SK-MEL-5 (cell line): ENCODE data around the gene KRT86. TPM values are rescaled to one million over a fixed set of nuclear protein-coding genes. Genes with fewer than 3 reads are reported as not detected.
"Not testable (repeated sequence)": the region's sequence is repeated elsewhere in the genome, so short reads cannot be mapped to it uniquely, and the experiment has no call there.

Experiments used
- DNase-seq: peaks from one replicate; pipeline ENCODE4 v3.0.0-alpha.2; 2016; ENCODE audit warnings: low read depth, low spot score
- in situ Hi-C: cut with HindIII; loops from 2 replicates; pipeline ENCODE4 v1.10.0; 2016; ENCODE audit warnings: low sequenced_read_pairs, high pct_unique_total_duplicates, low pct_unique_long_range_greater_than_20kb
- total RNA-seq: library from RNA; depleted of rRNA; stranded (reverse); fragments of >200 nt; shearing (Covaris generic); gene quantifications from 2 replicates; pipeline ENCODE4 v1.2.3, GENCODE V29; 2014

KRT86 gene
- total RNA-seq, 1 experiment from 2014 or later, result not detected

DNA sequence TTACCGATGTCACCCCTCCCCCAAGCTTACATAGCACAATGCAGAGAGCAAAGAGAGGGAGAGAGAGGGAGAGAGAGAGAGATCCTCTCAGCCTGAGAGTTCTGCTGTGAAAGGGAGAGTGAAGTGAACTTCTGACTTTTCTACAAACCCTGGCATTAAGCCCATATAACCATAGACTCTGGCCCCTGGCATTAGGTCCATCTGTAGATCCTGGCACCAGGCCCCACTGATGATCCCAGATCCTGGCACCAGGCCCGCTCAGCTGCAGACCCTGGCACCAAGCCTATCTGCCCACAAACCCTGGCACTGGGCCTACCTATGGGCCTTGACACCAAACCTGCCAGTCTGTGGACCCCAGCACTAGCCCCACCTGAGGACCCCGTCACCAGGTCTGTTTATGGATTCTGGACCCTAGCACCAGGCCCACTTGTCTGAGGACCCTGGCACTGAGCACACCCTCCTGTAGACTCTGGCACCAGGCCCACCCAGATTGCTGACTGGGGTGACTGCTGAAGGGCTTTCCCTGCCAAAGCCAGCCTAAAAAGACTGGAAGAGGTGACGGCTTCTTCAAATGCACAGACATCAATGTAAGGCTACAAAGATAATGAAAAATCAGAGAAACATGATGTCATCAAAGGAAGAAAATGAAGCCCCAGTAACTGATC, 61.3 kb downstream of the KRT86 start:
- DNase-seq, result no peak
- in situ Hi-C loops, result no loop called here

DNA sequence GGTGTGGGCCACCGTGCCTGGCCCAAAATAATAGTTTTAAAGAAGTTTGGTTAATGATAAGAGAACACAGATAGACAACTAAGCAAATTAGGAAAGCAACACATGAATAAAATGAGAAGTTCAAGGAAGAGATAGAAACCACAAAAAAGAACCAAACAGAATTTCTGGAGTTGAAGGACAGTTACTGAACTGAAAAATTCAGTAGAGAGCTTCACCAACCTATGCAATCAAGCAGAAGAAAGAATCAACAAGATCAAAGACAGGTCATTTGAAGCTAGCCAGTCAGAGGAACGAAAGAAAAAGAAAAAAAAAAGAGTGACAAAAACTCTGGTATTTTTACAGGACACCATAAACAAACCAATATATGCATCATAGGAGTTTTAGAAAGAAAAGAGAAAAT, 62.2 kb downstream of the KRT86 start:
- in situ Hi-C loops, result no loop called here
- DNase-seq, result no peak

DNA sequence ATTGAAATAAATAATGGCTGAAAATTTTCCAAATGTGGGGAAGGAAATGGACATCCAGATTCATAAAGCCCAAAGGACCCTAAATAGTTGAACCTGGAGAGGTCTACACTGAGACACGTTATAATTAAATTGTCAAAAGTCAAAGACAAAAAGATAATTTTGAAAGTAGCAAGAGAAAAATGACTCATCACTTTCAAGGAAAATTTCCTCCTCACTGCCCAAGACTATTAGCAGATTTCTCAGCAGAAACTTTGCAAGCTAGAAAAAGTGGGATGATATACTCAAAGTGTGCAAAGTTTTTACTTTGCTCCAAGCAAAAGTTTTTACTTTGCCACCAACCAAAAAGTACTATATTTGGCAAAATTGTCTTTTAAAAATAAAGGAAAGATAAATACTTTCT, 62.6 kb downstream of the KRT86 start:
- no peak for DNase-seq

DNA sequence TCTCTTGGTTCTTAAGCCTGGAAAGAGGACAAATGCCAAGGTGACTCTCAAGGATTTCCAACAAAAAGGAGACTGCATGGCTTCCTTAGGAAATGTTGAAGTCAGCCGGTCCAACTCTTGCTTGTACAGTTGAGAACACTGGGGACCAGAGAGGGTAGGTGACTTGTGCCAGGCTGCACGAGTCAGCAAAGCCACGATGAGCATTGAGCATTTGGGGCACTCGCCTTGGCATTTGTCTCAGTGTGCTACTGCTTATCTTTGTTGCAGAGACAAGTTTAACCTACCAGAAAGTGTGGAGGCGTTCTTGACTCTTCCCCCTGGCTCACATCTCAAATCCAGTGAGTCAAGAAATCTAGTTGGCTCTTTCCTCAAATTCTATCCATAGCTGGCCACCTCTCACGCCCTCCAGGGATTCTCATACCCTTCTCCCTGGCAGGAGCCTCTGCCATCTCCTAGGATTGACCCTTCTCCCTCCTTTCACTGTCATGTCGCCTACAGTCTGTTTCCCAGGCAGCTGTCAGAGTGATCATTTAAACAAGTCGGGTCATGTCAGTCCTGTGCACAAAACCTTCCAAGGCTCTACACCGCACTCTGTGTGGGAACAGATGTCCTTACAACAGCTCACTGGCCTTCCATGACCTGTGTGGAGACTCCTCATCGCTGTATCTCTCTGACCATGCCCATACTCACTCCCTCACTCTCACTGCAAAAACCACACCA, 64.0 kb downstream of the KRT86 start:
- in situ Hi-C loops, result no loop called here
- no peak for DNase-seq

More for the DNA sequence above, 62.6 kb downstream of the KRT86 start:
- in situ Hi-C loops, result no loop called here

DNA sequence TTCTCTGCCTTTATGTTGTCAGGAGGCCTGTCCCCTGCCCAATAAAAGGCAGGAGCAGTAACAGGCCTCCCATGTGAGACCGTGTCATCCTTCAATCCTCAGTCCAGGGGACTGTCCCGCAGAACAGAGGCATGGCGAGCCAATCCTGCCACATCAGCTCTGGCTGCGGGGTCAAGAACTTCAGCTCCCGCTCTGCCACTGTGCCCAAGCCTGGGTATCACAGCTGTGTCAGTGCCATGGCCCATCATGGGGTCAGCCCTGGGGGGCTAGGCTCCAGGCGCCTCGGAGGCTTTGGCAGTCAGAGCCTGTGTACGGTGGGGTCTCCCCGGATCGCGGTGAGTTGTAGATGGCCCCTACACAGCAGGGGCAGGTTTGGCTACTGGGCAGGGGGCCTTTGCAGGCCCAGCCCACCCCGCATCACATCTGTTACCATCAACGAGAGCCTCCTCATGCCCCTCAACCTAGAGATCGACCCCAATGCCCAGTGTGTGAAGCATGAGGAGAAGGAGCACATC, 66.7 kb downstream of the KRT86 start:
- no peak for DNase-seq
- in situ Hi-C loops, result no loop called here

DNA sequence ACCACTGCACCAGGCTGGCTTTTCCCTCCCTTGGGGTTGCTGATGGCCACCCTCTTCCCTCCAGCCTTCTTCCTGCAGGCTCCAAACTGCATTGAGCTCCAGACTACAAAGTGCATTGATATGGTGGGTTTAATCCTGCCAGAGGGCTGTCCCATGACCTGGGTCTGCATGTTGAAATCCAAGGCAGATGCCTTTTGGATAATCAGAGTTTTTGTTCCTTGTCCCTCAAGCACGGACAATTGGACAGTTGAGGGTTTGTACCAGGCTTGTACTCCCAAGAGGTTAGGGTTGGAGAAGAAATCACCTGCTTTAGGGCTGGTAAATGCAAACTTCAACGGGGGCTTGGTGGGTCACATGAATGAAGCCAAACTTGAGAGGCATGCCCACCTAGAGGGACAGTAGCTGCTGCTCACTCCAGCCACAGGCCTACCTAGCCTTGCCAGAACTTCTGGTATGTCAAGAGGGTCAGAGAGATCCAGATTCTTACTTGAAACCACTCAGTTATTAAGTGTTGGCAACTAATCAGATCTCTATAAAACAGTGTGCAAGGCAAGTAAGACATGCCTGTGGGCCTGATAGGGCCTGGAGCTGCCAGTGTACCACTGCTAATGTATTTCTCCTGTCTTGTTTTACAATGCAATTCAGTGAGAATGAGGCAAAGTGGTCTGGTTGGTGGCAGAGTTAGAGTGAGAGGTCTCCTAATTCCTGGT, 68.5 kb downstream of the KRT86 start:
- peak; percentile 91 for DNase-seq
- in situ Hi-C loops, result no loop called here

DNA sequence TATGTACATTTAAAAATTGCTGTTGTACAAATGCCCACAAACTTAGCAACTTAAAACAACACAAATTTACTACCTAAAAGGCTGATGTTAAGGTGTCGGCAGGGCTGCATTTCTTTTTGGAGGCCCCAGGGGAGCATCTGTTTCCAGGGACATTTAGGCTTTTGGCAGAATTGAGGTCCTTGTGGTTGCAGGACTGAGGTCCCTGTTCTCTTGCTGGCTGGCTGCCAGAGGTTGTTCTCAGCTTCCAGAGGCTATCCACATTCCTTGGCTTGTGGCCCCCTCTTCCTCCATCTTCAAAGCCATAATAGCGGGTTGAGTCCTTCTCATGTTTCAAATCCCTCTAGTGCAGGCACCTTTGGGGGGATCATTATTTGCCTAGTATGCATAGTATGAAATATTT, 69.1 kb downstream of the KRT86 start:
- in situ Hi-C loops, result no loop called here
- no peak for DNase-seq

DNA sequence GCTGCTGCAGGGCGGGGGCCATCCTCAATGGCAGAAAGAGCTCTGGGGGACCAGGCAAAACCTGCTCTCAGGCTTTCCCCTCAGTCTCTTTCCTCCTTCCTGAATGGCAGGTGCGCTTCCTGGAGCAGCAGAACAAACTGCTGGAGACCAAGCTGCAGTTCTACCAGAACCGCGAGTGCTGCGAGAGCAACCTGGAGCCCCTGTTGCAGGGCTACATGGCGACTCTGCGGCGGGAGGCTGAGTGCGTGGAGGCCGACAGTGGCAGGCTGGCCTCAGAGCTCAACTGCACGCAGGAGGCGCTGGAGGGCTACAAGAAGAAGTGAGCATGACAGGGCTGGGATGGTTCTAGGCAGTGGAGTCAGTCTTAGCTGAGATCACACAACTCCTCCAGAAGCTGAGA, 69.7 kb downstream of the KRT86 start:
- in situ Hi-C loops, result no loop called here
- DNase-seq, result no peak

DNA sequence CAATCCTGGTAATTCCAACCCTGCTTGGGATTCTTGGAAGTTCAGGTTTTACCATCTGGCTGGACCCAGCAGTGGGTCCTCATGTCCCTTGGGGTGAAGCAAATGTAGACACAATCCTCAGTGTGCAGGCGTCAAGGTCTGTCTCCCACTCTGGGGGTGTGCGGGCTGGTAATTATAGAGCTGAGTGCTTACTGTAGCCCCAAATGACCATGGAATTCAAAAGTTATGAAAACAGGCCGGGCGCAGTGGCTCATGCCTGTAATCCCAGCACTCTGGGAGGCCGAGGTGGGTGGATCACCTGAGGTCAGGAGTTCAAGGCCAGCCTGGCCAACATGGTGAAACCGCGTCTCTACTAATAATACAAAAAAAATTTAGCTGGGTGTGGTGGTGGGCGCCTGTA, 70.6 kb downstream of the KRT86 start:
- DNase-seq, in situ Hi-C loops: not testable (repeated sequence)

DNA sequence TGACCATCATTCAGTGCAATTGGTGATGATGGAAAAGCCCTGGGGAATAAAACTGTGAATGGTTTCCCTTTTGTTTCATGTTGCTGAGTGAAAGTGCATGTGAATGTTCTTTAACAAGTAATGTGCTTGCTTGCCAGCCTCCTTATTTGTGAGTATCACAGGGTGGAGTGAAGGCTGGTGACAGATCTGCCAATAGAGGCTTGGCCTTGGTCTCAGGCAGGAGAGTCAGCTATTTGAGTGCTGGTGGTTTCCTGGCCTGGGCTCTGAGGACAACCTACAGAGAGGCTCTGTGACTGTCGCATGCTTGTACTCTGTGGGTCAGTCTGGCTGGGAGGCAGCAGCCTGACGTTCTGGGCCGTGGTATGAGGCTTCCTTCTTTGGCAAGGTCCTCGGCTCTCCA, 72.1 kb downstream of the KRT86 start:
- peak; percentile 13 for DNase-seq
- in situ Hi-C loops, result no loop called here

DNA sequence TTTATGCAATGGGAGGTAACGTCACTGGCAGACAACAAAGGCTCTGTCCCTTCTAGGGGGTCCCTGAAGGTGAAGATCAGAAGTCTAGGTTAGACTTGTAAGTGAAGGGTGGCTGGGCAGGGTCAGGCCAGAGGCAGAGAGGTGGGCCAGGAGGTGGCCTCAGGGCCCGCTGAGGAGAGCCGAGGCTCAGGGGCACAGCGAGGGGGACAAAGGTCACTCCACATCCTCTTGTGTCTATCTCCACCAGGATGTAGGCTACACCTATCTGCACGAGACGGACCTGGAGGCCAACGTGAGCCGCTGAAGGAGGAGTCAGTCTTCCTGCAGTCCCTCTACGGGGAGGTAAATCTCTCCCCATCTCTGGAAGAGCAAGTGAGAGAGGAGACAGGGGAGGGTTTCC, 72.6 kb downstream of the KRT86 start:
- DNase-seq, result no peak
- in situ Hi-C loops, result no loop called here

DNA sequence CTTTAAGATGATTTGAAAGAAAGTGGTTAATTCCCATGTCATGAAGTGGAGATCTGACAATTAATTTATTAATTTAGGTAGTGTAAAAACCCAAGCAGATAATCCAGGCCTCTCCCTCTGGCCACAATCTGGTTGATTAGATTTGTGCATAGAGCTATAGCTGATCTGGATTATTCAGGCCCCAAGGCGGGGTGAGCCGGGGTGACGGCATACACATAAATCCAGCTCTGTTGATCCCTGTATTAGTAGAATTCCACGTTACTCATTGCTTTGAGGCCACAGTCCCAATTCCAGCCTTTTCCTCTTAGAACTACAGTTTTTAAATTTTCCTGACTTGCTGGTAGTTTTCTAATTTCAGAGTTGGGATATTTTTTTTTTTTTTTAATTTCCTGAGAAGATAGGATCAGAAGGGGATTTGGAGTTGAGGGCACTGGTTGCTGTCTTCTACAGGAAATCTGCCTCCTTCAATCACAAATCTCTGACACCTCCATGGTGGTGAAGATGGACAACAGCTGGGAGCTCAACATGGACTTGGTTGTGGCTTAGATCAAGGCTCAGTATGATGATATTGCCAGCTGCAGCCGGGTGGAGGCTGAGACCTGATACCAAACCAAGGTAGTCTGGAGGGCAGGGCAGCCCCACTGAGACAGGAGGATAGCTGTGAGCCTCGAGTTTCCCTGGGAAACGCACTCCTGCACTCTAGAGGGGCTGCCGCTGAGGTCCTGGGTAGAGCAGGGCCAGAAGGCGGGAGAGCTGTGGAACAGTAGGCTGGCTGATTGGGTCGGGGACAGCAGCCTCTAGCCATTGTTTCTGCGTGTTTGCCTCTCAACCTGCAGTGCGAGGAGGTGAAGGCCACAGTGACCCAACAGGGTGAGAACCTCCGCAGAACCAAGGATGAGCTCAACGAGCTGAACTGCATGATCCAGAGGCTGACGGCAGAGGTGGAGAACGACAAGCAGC, 73.4 kb downstream of the KRT86 start:
- in situ Hi-C loops, result no loop called here
- DNase-seq, result no peak

DNA sequence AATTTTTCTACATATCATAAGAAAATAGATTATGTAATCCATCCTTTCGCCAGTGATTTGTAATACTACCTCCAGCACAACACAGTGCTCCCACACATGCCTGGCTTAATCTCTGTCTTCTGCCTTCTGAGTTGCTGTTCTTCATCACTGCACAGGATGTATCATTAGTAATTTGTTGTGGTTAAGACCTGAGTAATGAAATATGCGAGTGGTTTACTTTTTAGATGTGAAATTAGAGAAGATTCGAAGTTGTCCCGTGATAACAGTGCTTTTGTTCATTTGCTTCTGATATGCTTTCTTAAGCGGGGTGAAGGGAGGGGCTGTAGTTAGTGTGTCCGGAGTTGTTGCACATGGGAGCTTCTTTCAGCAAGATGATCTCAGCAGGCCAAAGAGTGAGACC, 74.8 kb downstream of the KRT86 start:
- in situ Hi-C loops, result no loop called here
- no peak for DNase-seq

DNA sequence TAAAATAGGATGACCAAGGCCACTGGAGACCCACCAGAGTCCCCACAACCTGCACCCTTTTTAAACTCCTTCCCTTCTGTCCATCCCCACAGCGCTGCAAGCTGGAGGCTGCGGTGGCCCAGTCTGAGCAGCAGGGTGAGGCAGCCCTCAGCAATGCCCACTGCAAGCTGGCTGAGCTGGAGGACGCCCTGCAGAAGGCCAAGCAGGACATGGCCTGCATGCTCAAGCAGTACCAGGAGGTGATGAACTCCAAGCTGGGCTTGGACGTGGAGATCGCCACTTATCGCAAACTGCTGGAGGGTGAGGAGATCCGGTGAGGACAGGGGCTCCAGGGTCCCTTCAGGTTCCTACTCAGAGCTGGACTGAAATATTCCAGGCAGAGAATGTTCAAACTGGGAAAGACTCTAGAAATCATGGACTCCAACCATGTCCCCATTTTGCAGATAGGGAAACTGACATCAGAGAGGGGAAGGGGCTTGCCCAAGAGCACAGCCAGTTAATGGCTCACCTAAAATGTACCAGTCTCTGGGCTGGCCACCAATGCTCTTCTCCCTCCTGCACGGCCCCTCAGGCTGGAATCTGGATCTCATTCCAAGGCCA, 75.7 kb downstream of the KRT86 start:
- DNase-seq, result no peak
- in situ Hi-C loops, result no loop called here

DNA sequence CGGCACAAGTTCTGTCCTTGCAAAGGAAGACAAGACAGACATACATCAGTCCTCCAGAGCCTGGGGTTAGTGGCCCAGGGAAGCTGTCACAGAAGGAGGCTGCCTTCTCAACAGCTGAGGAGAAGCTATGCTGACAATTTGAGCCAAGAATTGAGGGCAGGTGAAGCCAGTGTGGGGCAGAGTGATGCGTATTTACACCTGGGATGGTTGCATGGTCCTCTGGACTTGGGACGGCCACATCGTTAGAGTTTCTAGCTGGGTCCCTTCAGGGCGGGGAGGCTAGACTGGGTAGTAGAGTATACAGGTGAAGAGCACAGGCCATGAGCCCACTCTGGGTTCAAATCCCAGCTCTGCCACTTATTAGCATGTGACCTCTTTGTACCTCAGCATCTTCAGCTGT, 76.3 kb downstream of the KRT86 start:
- no peak for DNase-seq
- in situ Hi-C loops, result no loop called here

DNA sequence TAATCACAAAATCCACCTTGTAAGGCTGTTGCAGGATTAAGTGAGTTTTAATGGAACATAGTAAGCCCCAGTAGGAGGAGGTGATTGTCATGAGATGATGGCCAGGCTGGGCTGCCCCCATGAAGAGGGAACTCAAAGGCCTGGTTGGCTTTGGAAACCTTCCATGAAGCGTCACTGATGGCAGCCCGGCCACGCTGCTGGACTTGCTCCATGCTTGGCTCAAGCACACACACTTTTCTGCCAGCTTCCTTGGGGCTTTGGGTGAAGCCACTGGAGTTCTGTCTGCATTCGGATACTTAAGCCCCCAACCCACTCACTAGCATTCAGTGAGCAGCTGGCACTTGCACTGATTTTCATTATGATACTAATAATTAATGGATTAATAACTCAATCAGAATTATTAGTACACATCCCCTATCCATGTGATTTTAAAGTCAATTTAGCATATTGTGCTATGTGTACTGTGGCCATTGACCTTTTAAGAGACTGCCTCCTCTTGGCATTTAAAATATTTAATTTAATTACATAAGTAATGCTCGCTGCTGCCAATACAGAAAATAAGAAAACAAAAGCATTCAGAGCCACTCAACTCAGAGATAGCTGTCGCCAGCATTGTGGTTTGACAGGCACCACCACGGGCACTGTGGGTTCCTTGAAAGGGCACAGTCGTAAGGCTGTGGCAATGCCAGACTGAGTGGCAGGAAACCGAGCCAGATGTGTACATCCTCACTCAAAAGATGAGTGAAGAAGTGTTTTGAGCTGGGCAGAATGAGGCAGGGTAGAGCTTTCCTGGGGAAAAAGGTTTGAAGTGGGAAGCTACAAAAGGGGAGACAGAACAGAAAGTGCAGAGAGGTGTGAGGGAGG, 77.0 kb downstream of the KRT86 start:
- no peak for DNase-seq
- in situ Hi-C loops, result no loop called here
